ENCODE results near the gene NPLOC4.

DNA sequence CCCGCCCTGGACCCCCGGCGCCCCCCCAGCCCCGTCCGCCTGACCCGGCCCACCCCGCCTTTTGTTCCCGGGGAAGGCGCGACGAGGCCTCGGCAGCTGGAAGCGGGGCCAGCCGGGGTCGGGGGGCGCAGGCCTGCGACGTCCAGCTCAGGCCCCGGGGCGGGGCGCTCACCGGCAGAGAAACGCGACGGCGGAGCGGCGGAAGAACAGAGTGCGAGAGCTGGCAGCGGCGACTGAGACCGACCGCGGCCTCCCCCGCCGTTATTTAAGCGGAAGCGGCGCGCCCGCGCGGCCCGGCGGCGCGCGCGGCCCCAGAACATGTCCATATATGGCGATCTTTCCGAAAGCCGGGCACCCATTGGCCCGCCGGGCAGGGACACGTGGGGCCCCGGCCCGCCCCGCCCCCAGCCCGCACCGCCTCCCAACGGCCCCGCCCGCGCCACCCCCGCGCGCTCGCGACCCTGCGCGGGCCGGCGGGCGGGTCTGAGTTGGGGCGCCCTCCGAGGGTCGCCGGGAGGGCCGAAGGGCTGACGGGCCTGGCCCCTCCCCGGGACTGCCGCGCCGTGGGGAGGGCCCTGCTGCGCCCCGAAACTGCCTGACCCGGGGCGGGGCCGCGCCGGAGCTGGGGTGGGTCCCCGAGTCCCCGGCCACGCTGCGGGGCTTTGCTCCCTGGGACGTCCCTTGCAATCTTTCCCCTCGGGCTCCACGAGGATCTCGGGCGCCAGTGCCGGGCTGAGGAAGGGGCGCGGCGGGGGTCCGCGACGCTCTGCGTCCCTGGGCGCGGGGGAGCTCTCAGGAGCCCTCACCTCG lies 124.1 kb downstream of the NPLOC4 start, which contains the start of gene ACTG1:
- TF ChIP-seq, protein P1, sequence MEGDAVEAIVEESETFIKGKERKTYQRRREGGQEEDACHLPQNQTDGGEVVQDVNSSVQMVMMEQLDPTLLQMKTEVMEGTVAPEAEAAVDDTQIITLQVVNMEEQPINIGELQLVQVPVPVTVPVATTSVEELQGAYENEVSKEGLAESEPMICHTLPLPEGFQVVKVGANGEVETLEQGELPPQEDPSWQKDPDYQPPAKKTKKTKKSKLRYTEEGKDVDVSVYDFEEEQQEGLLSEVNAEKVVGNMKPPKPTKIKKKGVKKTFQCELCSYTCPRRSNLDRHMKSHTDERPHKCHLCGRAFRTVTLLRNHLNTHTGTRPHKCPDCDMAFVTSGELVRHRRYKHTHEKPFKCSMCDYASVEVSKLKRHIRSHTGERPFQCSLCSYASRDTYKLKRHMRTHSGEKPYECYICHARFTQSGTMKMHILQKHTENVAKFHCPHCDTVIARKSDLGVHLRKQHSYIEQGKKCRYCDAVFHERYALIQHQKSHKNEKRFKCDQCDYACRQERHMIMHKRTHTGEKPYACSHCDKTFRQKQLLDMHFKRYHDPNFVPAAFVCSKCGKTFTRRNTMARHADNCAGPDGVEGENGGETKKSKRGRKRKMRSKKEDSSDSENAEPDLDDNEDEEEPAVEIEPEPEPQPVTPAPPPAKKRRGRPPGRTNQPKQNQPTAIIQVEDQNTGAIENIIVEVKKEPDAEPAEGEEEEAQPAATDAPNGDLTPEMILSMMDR (IDR thresholded peaks at IDR 0.05) = no peak
- TF ChIP-seq POLR2A (IDR thresholded peaks at IDR 0.05) = peak; percentile 83 to 94

Data from heart left ventricle (tissue), 13 donors.